H1 (cell line): ENCODE data around the gene BCAS3. TPM values are rescaled to one million over a fixed set of nuclear protein-coding genes. Genes with fewer than 3 reads are reported as not detected.

Experiments used
- EP300 ChIP-seq, 2 experiments: IDR thresholded peaks; 1 replicate in 1 of 2; 2 replicates in 1 of 2; pipeline ENCODE4 v1.6.1; 2011 to 2012; ENCODE audit warnings: low read depth in 2 of 2, low read length in 2 of 2, mild to moderate bottlenecking in 2 of 2, borderline replicate concordance in 1 of 2, inconsistent platforms in 1 of 2, moderate library complexity in 1 of 2
- KDM5A ChIP-seq: fragments of 200-600 bp; IDR thresholded peaks from 2 replicates; pipeline ENCODE4 v1.7.1; 2012; ENCODE audit warnings: mild to moderate bottlenecking, low read length, inconsistent platforms, mixed read lengths
- polyA plus RNA-seq, 7 experiments: library from polyadenylated mRNA; depleted of rRNA in 3 of 7; stranded (reverse) in 5 of 7; unstranded in 2 of 7; fragments of >200 nt in 5 of 7; fragments of 200-250 nt in 2 of 7; gene quantifications; 1 replicate in 5 of 7; 2 replicates in 1 of 7; 4 replicates in 1 of 7; pipeline versions ENCODE4 v1.2.1 to v1.2.3, GENCODE V29; 2011 to 2013; ENCODE audit warnings: missing spikeins in 2 of 7, mixed read lengths in 2 of 7
- total RNA-seq: library from RNA; stranded (reverse); fragmentation: NEBNext Ultra II Directional; extraction: Animal tissue kit (Norgen Biotek cat#: 25700); gene quantifications from 2 replicates; pipeline ENCODE4 v1.2.1, GENCODE V29; 2021
- TF ChIP-seq, protein P1 (sequence below): IDR thresholded peaks from 2 replicates; pipeline ENCODE4 v1.6.1; 2011; ENCODE audit warnings: low read depth, mild to moderate bottlenecking, low read length; ENCODE audit not compliant: insufficient read depth

BCAS3 gene
- total and polyA plus RNA-seq, 2 of the 8 experiments (the other 6 are each of a cell fraction or from before 2014, with no cell fraction given) = 9.9 to 13.3 TPM

DNA sequence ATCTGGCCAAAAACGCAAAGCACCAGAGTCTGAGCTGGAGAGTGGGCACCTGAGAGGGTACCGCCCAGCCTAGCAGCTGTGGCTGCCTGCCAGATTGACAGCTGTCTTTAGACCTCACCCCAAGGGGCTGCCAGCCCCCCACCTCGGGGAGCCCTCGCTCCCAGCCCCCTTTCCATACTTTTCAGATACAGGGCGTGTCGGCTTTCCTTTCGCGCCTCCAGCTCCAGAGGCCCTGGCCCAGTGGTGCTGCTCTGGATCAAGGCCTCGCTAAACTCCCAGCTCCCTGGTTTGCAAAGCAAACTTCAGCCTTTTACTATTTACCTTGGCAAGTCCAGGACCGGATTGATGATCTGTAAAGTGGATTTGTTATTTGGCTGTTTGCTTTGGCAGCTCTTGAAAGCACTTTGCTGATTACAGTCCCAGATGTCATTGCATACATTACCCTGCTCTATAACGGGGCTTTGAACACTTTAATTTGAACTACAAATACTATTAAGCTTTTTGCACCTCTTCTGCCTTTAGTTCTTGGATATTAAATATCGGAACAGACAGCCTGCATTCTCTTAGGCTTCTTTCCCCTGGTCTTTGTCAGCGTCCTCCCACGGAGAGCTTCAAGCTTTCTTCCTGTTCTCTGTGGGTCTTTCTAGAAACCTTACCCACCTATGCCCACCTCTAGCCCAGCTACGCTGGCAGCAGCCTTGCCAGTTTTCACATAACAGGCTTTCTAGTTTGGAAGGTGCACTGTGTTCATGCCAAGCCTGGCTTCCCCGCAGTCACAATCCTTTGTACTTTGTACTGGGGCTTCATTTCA lies 658.4 kb downstream of the BCAS3 start (continued):
- TF ChIP-seq, protein P1, sequence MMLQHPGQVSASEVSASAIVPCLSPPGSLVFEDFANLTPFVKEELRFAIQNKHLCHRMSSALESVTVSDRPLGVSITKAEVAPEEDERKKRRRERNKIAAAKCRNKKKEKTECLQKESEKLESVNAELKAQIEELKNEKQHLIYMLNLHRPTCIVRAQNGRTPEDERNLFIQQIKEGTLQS = no peak
- no peak for TF ChIP-seq KDM5A
- TF ChIP-seq EP300 (IDR thresholded peaks at IDR 0.05; ENCODE audit: borderline replicate concordance in 1 of 2, low read depth in 2 of 2, low read length in 2 of 2) = no peak
- TF ChIP-seq, all 59 proteins: peak for 0
